C1 segment of cervical spinal cord (tissue), 14 donors: ENCODE results near the gene ENAM.

ENCODE experiments used
- DNase-seq, 14 donors: peaks; one replicate each; lab custom pipeline; 2025; lab: John Stamatoyannopoulos, UW

ENAM gene

DNA sequence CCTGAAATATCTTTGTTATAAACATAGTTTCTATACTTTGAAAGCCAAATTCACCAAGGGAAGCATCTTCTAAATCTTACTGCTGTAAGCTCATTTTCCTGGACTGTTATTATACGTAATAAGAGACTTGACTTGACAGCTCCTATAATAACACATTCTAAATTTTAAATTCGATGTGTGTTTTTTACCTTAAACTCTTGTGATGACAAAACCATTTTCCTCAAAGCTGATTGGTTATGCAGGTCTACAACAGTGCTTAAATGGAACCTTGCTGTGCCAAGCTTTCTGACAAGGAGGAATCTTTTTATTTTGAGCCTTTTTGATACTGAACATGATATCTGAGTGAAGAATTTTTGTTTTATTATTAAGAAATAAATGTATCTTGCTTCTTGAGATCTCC lies at the start of gene ENAM:
TSS of gene ENAM (plus strand) at position 301 of the 400 bp plus-strand sequence. CDS start 757 bp downstream, outside the sequence.
- DNase-seq = no peak

DNA sequence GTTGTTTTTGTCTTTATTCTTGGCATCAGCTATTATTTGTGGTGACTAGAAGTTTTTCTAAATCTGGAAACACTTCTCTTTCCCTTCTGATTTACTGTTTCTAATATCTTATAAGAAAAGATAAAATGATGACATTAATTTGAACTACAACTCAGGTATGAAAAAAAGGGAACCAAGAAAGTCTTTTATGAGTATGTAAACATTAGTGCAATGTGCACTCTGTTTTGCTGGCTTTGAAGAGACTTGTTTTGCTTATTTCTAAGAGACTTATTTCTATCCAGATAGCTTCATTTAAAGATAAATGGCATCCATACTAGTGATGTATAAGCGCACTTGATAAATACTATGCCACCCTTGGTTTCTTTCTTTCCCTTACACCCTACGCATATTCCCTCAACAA lies 46.6 kb upstream of the ENAM start:
- no peak for DNase-seq

DNA sequence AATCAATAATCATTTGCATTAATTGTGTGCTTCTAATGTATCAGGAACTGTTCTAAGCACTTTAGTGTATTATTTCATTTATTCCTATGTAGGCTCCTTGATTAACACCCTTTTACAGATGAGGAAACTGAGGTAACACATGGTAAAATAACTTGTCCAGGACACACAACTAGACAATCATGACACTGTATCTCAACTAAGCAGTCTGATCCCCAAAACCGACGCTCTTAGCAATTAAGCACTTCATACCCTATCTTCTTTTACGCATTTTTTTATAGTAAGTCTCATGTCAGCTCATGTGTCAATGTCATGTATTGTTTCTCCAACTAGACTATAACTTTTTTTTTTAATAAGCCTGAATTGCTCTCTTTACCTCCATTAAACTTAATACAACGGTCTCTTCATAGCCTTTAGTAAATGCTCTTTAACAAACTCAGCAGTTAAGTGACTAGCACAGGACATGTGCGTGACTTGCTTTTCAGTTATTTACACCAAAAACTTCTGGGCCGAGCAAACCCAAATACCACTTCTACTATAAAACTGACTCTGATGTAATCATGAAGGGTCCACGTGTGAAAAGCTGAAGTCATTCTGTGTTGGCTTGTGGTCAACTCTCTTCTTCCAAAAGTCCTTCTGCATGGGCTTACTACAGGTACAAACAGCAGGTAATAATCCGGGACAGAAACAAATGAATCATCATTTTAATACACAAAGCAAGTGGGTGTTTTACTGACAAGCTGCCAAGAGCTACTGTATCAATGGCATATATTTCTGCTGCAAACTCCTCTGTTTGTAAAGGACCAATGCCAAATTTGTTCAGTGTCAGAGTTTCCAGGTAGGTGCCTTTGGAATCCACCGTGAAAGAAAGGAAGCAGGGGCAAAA lies 44.4 kb upstream of the ENAM start:
- DNase-seq = no peak

DNA sequence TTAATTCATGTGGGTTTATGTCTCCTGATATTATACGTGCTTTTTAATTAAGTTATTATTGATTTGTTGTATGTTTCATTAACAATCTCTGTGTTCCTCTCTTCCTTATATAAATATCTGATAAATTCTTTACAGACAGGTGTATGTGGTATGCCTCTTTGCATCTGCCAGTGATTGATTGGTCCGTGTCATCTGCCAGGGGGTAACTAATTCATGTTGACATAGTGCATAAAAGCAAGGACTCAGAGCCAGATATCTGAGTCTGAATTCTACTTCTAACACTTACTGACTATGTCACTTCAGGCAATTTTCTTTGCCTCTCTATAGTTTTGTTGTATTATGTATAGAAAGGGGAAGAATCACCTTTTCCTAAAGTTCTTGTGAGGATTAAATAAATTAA lies 41.7 kb upstream of the ENAM start:
- DNase-seq = no peak

GRCh38 chr4:70589785-70590184 lies 38.8 kb upstream of the ENAM start:
- no peak for DNase-seq

GRCh38 chr4:70591955-70592582 lies 36.5 kb upstream of the ENAM start, which contains the start of gene AMBN:
Gene AMBN (plus strand): TSS chr4:70592256. CDS start chr4:70592359, 103 bp downstream.
- DNase-seq = no peak

GRCh38 chr4:70594196-70594595 lies 34.3 kb upstream of the ENAM start:
- DNase-seq = no peak

- no peak for DNase-seq
These were observed 28.2 kb upstream of the ENAM start for GRCh38 chr4:70600305-70600704.

DNA sequence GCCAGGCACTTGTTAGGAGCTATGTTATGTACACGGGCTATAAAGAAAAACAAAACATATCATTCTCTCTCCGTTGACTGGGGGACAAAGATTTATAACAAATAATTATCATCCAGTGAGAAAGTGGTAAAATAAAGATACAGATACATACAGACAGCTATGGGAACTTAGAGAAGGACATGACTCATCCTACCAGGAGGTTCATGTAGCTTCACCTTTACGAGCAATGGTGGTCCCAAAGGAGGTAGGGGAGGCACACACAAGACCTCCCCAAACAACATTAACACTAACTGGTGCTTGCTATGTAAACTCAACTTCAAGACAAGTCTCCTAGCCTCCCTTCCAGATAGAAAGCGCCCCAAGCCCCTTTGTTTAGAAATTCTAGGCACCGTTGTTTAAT lies 27.6 kb upstream of the ENAM start:
- DNase-seq = no peak

DNA sequence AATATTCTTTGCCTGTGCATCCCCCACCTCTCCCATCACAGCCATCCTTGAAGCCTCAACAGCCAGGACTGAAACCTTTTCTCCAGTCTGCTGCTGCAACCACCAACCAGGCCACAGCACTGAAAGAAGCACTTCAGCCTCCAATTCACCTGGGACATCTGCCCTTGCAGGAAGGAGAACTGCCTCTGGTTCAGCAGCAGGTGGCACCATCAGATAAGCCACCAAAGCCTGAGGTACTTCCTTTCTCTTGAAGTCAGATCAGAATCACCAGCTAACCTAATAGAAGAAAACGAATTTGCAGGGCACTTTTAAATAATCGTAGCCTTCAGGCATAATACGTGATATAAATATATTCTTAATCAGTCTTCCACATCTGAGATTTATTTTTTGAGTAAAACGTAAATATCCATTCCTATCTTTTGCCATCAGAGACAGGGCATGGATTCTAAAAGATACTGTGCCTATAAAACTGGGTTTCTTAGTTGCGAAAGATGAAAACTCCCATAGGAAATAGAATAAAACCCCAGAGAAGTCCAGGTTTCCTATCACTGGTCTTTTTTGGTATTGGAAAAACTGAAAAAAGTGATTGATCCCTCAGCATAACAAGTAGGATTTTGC lies 27.0 kb upstream of the ENAM start:
- peak in 7 of 14 donors; percentile 0 to 19 (median 4) for DNase-seq

- no peak for DNase-seq
These were observed 24.7 kb upstream of the ENAM start for GRCh38 chr4:70603856-70604255.

GRCh38 chr4:70606459-70606858 lies 22.1 kb upstream of the ENAM start:
- no peak for DNase-seq

- no peak for DNase-seq
These were observed 21.1 kb upstream of the ENAM start for GRCh38 chr4:70607334-70607853.

DNA sequence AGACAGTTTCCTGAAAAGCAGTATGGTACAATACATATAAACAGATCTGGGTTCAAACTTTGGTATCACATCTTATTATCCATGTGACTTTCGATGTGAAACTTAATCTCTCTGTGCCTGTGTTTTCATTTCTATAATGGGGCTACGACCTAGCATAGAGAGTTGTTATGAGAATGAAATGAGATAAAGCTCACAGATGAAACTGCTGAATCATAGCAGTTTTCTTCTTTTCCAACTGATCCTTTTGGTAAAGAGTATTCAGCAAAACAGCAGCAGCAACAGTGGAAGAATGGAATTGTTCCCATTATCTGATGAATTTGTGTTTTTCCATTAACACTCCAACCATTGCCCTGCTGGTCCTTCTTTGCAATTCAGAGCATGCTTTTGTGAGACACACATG lies 20.2 kb upstream of the ENAM start:
- no peak for DNase-seq

DNA sequence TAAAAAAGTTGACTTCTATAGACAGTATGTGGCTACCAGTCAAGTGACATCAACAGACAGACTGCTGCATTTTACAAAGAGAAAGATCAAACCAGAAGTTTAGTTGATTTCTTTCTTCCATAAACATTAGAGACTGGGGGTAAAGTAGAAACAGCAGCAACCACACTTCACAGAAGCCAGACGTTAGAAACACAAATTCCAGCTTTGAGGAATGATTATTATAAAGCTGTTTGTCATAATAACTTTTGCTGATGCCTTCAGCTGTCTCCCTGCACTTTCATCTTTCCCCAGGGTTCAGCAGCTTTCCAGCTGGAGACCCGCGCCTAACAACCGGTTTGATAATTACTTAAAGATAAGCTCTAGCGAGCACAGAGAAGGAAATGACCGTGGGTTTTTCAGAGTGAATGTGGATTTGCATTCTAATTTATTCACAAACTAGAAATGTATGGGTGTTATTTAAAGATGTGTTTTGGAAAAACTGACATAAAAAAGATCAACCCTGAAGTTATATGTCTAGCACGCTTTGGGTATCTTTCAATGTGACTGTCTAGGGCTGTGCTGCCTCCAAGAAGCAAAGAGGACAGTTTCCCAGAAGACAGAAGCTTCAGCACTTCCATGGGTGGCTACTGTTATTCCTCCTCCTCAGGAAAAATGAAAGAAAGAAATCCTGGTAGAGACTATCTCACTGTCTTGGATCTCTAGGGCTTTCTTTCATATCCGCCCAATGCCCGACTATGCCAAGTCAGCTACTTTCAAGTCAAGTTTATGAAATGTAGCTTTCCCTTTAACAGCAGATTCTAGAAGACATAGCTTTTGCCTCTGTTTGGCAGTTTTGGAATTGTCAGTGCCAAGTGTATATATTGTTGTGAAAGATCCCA lies 15.0 kb upstream of the ENAM start:
- no peak for DNase-seq

GRCh38 chr4:70614184-70614555 lies 14.4 kb upstream of the ENAM start:
- DNase-seq = no peak

DNA sequence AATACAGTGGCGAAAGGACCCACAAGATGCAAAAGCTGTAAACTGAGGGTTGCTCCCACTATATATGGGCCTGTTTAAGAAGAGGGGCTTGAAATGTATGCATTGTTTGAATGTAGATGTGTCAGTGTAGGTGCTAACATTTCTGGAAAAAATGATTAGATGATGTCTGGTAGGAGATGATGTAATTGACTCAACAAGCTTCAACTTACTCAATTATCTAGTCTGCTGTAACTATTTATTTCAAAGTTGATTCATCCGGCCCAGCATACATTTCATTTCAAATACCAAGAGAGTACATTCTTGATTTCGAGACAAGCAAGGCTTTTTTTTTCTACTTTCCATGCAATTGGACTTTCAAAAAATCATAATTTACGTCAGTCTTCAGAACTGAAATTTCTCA lies 9.3 kb upstream of the ENAM start:
- DNase-seq = no peak

- DNase-seq = no peak
These were observed 8.8 kb upstream of the ENAM start for GRCh38 chr4:70619778-70620177.

GRCh38 chr4:70623323-70623722 lies 5.2 kb upstream of the ENAM start:
- no peak for DNase-seq

- DNase-seq = no peak
These were observed 4.2 kb upstream of the ENAM start for GRCh38 chr4:70624226-70624793.

GRCh38 chr4:70627620-70628019 lies 924 bp upstream of the ENAM start:
- DNase-seq = no peak
